ENCODE measurements around the gene FLII.
A peak's percentile ranks its signal among the peaks of the same experiment; 100 is the strongest.

Gene FLII

GRCh38 chr17:18259621-18260331, 1.2 kb upstream of the FLII start:
- no peak for DNase-seq

DNA sequence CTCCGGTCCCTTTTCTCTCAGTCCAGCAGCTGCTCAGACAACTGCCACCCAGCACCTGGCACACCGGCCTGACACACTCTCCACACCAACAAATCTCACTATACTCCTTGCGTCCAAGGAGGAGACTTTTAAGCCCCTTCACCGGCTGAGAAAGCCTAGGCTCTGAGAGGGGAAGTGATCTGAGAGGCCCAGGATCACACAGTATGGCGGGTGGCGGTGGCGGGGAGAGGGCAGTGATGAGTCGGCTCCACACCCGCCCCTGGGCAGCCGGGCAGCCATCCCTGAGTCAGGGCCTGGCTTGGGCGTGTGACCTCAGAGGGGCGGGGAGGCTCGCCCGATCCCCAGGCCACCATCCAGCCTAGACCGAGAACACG, 569 bp downstream of the FLII start:
- DNase-seq, result peak; percentile 66

DNA sequence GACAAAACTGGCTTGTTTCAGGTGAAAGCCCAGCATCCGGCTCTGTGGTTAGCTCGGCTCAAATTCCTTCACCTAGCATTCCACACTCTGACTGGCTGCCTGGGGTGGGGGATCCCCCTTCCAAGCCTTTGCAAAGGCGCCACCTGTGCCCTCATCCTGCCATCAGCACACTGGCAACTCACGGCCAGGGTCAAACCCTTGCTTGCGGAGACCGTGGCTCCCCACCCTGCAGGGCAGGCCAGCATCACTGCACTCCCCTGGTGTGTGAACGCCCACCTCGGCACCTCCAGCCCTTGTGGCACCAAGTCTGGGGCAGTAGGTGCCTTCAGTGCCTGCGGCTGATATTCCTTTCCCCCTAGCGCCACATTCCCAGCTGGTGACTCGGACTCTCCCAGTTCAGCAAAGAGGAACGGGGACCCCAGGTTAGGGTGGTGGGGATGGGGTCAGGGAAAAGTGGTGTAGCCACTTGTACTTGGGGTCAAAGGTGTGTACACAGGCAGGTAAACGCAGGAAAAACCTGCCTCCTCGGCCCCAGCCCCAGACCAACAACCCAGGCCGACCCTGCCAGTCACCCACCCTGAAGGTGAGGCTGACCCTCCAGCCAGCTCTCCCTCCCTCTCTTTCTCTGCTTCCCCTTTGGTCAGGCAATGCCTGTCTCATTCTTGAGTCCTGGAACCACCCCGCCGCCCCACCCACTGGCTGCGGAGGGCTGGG, 1.1 kb downstream of the FLII start:
- peak; percentile 48 for DNase-seq

GRCh38 chr17:18256776-18257175, 1.8 kb downstream of the FLII start:
- no peak for DNase-seq

- no peak for DNase-seq
Measured at GRCh38 chr17:18256351-18256750, 2.2 kb downstream of the FLII start.

DNA sequence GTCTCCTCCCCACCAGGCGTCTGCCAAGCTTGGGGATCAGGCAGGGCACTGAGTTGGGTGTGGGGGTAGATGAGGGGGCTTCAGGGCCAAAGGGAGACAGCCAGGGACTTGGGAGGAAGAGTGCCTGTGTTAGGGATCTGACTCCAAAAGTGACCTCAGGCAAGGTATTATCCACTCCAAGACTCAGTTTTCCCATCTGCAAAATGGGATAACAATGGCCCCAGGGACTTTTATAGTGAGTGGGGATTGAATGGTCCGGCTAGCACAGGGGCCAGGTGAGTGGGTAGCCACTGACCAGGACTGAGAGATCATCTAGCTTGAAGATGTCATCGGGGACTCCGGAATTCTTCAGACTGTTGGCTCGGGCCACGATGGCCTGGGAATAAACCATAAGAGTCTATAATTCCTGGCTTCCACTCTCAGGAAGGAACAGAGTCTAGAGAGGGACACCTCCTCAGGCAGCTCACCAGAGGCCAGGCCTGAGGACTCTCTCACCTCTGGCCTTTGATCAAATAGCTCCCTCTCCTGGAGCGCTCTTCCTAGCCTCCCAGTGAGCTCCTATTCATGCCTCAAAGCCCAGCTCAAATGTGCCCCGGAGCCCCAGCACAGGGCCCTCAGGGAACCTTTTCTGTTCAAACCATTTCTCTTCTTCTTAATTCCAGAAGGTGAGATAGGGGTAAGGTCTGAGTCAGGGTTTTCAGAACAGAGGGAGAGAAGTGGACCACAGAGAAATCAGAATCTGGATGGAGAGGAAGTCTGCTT, 3.5 kb downstream of the FLII start:
- no peak for DNase-seq

- no peak for DNase-seq
Measured at GRCh38 chr17:18253947-18254821, 4.4 kb downstream of the FLII start.

GRCh38 chr17:18253187-18253884, 5.2 kb downstream of the FLII start:
- DNase-seq, result no peak

DNA sequence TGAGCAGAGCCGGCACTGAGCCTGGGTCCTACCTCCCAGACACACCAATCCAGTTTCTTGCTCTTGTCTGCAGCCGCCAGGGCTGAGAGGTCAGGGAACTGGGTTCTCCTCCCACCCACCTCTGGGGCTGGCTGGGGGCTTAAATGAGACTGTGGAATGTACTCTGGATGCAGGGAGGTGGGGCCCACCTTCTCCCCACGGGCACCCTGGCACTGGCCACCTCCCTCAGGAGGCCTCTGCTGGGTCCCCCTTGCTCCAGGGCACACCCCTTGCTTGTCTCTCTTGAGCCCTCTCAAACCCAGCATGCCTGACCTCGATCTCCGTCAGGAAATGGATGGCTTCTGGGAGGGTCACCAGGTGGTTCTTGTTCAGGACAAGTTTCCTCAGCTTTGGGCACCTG, 6.4 kb downstream of the FLII start:
- DNase-seq, result no peak

DNA sequence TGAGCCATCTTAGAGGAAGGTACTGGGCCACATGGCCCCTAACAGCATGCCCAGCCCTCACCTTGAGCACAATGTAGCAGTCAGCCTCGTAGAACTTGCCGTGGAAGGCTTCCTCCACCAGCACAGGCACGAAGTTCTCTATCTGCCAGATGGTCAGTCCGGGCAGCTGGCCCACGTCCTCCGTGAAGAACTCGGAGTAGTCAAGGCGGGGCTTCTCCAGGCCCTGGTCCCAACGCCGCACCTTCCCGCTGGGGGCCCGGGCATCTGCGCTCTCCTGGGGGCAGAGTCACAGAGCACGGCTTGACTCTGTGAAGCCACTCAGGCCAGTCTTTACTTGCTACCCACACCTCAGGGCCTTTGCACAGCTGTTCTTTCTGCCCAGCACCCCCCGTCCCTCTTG, 7.3 kb downstream of the FLII start:
- no peak for DNase-seq

DNA sequence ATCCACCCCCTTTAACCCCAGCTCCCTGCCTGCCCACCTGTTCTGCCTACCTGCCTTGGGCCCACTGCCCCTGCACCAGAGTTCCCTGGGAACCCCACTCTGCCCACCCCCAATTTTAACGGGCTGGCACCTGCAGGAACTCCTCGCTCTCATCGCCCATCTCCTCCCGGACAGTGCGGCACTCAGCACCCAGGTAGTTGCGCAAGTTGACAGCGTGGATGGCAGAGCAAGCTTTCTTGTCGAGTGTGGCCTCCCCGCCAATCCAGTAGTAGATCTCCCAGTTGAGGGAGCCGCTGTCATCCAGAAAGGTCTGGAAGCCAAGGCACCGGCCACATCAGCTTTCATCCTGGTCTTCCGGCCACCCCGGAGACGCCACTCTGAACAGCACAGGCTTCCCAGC, 7.8 kb downstream of the FLII start:
- no peak for DNase-seq

DNA sequence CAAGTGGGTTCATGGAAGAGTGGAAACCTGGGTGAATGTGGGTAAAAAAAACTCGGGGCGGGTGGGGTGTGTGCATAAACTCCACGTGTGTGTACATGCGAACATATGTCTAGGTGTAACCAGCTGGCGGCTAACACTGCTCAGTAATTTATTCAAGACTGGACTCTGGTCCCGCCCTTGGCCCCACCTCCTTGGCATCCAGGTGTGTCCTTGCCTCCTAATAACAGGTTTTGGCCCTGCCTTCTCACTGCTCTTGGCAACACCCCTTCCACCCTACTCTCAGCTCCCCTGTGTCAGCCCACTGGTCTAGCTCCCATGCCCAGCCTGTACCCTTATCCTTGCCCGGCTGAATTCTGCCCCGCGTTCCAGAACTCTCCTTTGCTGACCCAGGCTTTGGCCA, 8.3 kb downstream of the FLII start:
- DNase-seq, result no peak

- DNase-seq, result no peak
Measured at GRCh38 chr17:18248811-18249210, 9.7 kb downstream of the FLII start.

- peak; percentile 78 for DNase-seq
Measured at GRCh38 chr17:18248300-18248731, 10.2 kb downstream of the FLII start.

DNA sequence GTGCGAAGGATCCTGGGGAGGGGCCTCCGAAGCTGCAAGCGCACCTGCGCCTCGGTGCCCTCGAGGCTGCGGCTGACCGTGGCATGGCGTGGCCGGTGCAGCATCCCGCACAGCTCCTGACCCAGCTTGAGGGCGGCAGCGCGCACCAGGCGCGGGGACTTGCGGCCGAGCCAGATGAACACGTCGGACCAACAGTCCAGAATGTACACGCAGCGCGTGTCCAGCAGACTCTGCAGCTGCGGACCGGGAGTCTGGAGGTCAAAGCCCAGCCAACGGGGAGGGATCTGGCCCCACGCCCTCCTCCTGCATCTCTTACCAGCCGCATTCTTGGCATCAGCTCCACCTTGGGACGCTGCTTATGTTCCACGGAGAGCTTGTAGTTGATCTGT, 10.9 kb downstream of the FLII start:
- DNase-seq, result no peak

- DNase-seq, result peak; percentile 45
Measured at GRCh38 chr17:18246880-18247612, 11.5 kb downstream of the FLII start.

DNA sequence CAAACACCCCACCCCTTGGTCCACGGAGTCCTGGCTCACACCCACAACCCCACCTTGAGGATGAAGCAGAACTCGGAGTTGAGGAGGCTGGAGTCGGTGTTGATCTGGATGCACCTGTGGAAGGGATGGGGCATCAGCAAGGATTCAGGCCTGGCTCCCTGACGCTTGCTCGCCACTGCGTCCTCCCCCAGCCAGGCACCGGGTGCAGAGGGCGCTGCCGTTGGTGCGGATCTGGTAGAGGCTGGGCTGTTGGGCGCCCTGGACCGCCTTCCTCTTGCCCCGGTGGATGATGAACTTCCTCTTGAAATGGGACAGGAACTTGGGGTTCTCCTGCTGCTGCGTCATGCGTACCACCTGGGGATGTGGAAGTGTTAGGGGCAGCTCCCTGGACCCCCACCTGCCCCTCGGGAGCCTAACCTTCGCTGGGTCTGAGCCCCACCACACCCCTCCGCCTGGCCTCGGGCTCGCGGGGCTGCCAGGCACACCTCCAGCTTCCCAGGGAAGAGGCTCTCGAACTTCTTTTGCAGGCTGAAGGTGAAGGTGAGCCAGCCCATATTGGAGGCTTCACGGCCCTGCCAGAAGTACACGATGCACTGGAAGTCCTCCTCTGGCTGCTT, 12.3 kb downstream of the FLII start:
- no peak for DNase-seq

DNA sequence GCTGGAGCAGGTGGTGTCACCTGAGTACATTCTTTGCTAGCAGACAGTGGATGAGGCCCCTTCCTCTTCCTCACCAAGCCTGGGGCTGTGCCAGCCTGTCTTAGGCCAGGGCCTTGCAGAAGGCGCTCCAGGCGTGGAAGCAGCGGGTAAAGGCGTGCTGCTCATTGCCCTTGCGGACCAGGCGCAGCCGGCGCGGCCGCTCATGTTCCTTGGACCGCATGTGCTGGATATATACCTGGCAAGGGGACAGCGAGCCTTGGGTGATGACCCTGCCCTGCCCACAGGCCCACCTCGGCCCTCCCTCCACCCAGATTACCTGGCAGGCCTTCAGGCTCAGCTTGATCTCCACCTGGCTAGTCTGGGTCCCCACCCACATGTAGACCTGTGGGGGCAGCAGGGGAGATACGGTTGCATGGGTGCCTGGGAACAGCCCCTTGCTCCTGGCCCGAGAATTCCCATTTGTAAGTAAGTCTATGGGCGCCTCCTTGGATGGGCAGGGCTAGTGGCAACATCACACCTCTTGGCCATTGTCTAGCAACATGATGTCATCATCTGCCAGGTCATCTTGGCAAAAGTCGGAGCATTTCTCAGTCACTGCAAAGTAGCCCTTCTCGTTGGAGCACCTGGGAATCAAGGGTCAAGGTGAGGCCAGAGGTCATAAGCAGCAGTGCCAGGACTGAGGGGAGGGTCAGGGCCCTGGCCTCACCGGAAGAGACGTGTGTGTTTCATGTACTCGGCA, 13.3 kb downstream of the FLII start:
- no peak for DNase-seq

DNA sequence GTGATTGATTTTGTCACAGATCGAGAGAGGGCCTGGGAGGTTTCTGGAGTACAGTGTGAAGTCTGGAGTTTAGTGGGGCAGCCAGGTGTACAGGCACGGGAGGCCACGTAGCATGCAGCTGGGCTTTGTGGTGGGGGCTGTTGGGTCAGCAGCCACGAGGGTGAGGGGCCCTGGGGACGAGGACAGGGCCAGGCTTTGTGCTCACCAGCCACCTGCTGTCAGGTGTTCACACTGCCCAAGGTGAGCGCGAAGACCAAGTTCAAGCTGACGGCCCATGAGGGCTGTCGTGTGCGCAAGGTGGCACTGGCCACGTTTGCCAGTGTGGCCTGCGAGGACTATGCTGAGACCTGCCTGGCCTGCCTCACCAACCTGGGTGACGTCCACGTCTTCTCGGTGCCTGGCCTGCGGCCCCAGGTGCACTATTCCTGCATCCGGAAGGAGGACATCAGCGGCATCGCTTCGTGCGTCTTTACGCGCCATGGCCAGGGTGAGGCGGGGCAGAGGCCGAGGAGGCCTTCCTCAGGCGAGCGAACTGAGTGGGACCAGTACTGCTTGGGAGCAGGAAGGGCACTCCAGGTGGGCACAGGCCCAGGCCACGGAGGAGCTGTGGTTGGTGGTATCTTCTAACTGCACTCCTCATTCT, 17.2 kb downstream of the FLII start:
- no peak for DNase-seq

DNA sequence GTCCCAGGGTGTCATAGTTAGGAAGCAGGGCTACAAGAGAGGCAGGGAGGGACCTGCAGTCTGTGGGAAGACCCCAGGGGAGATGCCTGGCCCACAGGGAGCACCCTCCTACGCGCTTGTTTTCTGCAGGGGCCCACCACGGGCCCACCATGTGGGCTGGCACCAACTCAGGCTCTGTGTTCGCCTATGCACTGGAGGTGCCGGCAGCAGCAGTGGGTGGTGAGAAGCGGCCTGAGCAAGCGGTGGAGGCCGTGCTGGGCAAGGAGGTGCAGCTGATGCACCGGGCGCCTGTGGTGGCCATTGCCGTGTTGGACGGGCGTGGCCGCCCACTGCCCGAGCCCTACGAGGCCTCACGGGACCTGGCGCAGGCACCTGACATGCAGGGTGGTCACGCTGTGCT, 18.1 kb downstream of the FLII start:
- DNase-seq, result no peak
